ENCODE measurements around the gene NECAB2.

- TF ChIP-seq CTCF (conservative IDR thresholded peaks at IDR 0.05 in 1 of 2, IDR thresholded peaks at IDR 0.05 in 1 of 2; ENCODE audit: extremely low read depth in 1 of 2, insufficient read depth in 1 of 2, low read depth in 1 of 2, low read length in 2 of 2) (no peak), EZH2 (IDR thresholded peaks at IDR 0.05; ENCODE audit: borderline replicate concordance, low read length) (no peak)
These were observed 6.4 kb downstream of the NECAB2 start for GRCh38 chr16:83974475-83974874.

Data from mammary epithelial cell (primary cell).